ENCODE measurements around the gene STOML1. TPM values are rescaled to one million over a fixed set of nuclear protein-coding genes. Genes with fewer than 3 reads are reported as not detected.

The STOML1 gene
- total RNA-seq: 22.4 and 24.7 TPM in 2 replicates

GRCh38 chr15:73991726-73992593, at the start of gene STOML1:
TSS of gene STOML1 (minus strand) at chr15:73992295. CDS start at chr15:73992223, 72 bp downstream.

DNA sequence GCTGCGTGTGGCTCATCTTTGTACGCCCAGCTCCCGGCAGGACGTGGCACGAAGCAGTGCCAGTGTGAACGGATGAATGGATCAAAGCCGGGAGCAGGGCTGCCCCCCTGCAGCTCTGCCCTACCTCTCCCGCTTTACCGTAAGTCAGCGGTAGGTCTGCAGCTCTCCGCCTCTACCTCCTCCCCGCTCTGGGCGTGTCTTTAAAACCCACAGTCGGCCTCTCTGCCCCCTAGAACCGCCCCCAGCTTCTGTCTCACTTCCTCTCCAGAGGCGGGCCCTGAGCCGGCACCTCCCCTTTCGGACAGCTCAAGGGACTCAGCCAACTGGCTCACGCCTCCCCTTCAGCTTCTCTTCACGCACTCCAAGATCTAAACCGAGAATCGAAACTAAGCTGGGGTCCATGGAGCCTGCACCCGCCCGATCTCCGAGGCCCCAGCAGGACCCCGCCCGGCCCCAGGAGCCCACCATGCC, 2.4 kb upstream of the STOML1 start, which contains the start of gene PML:
PML (plus strand) TSS at position 304 of the 471 bp plus-strand sequence; CDS start at position 401, 97 bp downstream.

Other genes starting within 250 kb of the STOML1 start
- 3.0 and 5.2 TPM in 2 replicates for gene INSYN1, start 238.9 kb downstream of the STOML1 start, total RNA-seq
- gene TBC1D21, start 118.7 kb downstream of the STOML1 start, total RNA-seq: not detected in 2 replicates
- 186 and 204 TPM in 2 replicates for gene LOXL1, start 65.8 kb downstream of the STOML1 start, total RNA-seq
- gene PML, start 2.4 kb upstream of the STOML1 start, total RNA-seq: 21.3 and 44.0 TPM in 2 replicates
- gene GOLGA6A, start 90.3 kb upstream of the STOML1 start, total RNA-seq: not detected in 2 replicates
- gene ISLR2, start 138.3 kb upstream of the STOML1 start, total RNA-seq: not detected in 2 replicates
- gene ISLR, start 181.4 kb upstream of the STOML1 start, total RNA-seq: 69.2 and 95.8 TPM in 2 replicates
- 0.06 and 0.26 TPM in 2 replicates for gene STRA6, start 210.5 kb upstream of the STOML1 start, total RNA-seq
- 0.06 TPM in 1 of 2 replicates, not detected in the other for gene CCDC33, start 244.0 kb upstream of the STOML1 start, total RNA-seq